WTC11 (cell line): ENCODE data around the gene SRPK3. TPM values are rescaled to one million over a fixed set of nuclear protein-coding genes. Genes with fewer than 3 reads are reported as not detected.

Source experiments
- ATAC-seq: fragments of 200-7000 bp; cut with Tn5 transposase; 2 replicates; pipeline ENCODE4 v1.10.0; 2021; ENCODE audit warnings: mild to moderate bottlenecking, moderate library complexity
- CTCF ChIA-PET: fragments of 300-600 bp; sonication (Branson Sonifier 250); formaldehyde crosslinking; loops from one replicate; lab custom pipeline; 2021; ENCODE audit warnings: antibody characterized with exemption; lab: Charles Lee
- POLR2A ChIA-PET: fragments of 350-600 bp; sonication (Branson Sonifier 250); formaldehyde crosslinking; loops from one replicate; lab custom pipeline; 2021; ENCODE audit warnings: antibody characterized with exemption; lab: Charles Lee
- DNase-seq: peaks from one replicate; pipeline ENCODE4 v3.0.0; 2021; ENCODE audit warnings: low spot score
- H3K27ac Mint-ChIP-seq: 2 replicates; pipeline ENCODE4 v1.8.0; 2021; ENCODE audit warnings: mixed read lengths
- H3K27me3 Mint-ChIP-seq: 2 replicates; pipeline ENCODE4 v1.8.0; 2021; ENCODE audit warnings: low read depth, mild to moderate bottlenecking, moderate library complexity, mixed read lengths
- H3K36me3 Mint-ChIP-seq: 2 replicates; pipeline ENCODE4 v1.8.0; 2021; ENCODE audit warnings: mixed read lengths
- H3K4me1 Mint-ChIP-seq: 2 replicates; pipeline ENCODE4 v1.8.0; 2022; ENCODE audit warnings: mixed read lengths
- H3K4me3 Mint-ChIP-seq: 2 replicates; pipeline ENCODE4 v1.8.0; 2021; ENCODE audit warnings: mild to moderate bottlenecking, moderate library complexity, mixed read lengths
- H3K9me3 Mint-ChIP-seq: 2 replicates; pipeline ENCODE4 v1.8.0; 2021; ENCODE audit warnings: mixed read lengths
- AR ChIP-seq: fragments of 250-450 bp; sonication (Bioruptor Pico); IDR thresholded peaks from 2 replicates; pipeline ENCODE4 v1.9.0; 2021; ENCODE audit warnings: mild to moderate bottlenecking
- ATF2 ChIP-seq: sonication (generic); formaldehyde crosslinking; IDR thresholded peaks from 2 replicates; pipeline ENCODE4 v1.8.1; 2022; ENCODE audit warnings: low read depth, missing genetic modification reagents, borderline replicate concordance
- CBFB ChIP-seq: sonication (generic); formaldehyde crosslinking; IDR thresholded peaks from 2 replicates; pipeline ENCODE4 v1.8.1; 2022; ENCODE audit warnings: mild to moderate bottlenecking, low read depth, missing genetic modification reagents
- ESRRA ChIP-seq: sonication (generic); formaldehyde crosslinking; IDR thresholded peaks from 2 replicates; pipeline ENCODE4 v1.8.1; 2022; ENCODE audit warnings: mild to moderate bottlenecking, missing genetic modification reagents, borderline replicate concordance
- ETV6 ChIP-seq: sonication (generic); formaldehyde crosslinking; IDR thresholded peaks from 2 replicates; pipeline ENCODE4 v1.8.1; 2022; ENCODE audit warnings: mild to moderate bottlenecking, missing genetic modification reagents
- FOXP4 ChIP-seq: sonication (generic); formaldehyde crosslinking; IDR thresholded peaks from 2 replicates; pipeline ENCODE4 v1.8.0; 2022; ENCODE audit warnings: mild to moderate bottlenecking, missing genetic modification reagents
- NR2C2 ChIP-seq: sonication (generic); formaldehyde crosslinking; IDR thresholded peaks from 2 replicates; pipeline ENCODE4 v1.8.0; 2022; ENCODE audit warnings: mild to moderate bottlenecking, missing genetic modification reagents
- OVOL2 ChIP-seq: fragments of 250-450 bp; sonication (Bioruptor Pico); IDR thresholded peaks from 2 replicates; pipeline ENCODE4 v1.9.0; 2021; ENCODE audit warnings: mild to moderate bottlenecking, borderline replicate concordance
- PRDM15 ChIP-seq: sonication (generic); formaldehyde crosslinking; IDR thresholded peaks from 2 replicates; pipeline ENCODE4 v1.8.0; 2022; ENCODE audit warnings: missing genetic modification reagents
- ZBTB21 ChIP-seq: sonication (generic); formaldehyde crosslinking; IDR thresholded peaks from 2 replicates; pipeline ENCODE4 v1.8.1; 2023; ENCODE audit warnings: mild to moderate bottlenecking, missing genetic modification reagents, borderline replicate concordance
- ZMAT4 ChIP-seq: fragments of 250-450 bp; sonication (Bioruptor Pico); IDR thresholded peaks from 2 replicates; pipeline ENCODE4 v1.9.0; 2021; ENCODE audit warnings: mild to moderate bottlenecking
- ZNF317 ChIP-seq: sonication (generic); formaldehyde crosslinking; IDR thresholded peaks from 2 replicates; pipeline ENCODE4 v1.8.1; 2023; ENCODE audit warnings: low read depth, mild to moderate bottlenecking, moderate library complexity, missing genetic modification reagents, borderline replicate concordance
- total RNA-seq: library from RNA; stranded (reverse); gene quantifications from 3 replicates; pipeline ENCODE4 v1.2.3, GENCODE V29; 2021
- TF ChIP-seq, protein P1 (sequence below): sonication (generic); formaldehyde crosslinking; IDR thresholded peaks from 2 replicates; pipeline ENCODE4 v1.8.0; 2023; ENCODE audit warnings: missing genetic modification reagents, mild to moderate bottlenecking, borderline replicate concordance
- TF ChIP-seq, protein P2 (sequence below): sonication (generic); formaldehyde crosslinking; IDR thresholded peaks from 2 replicates; pipeline ENCODE4 v1.8.1; 2023; ENCODE audit warnings: mild to moderate bottlenecking, missing genetic modification reagents, borderline replicate concordance

The SRPK3 gene
- total RNA-seq, 1 experiment from 2014 or later, result not detected

DNA sequence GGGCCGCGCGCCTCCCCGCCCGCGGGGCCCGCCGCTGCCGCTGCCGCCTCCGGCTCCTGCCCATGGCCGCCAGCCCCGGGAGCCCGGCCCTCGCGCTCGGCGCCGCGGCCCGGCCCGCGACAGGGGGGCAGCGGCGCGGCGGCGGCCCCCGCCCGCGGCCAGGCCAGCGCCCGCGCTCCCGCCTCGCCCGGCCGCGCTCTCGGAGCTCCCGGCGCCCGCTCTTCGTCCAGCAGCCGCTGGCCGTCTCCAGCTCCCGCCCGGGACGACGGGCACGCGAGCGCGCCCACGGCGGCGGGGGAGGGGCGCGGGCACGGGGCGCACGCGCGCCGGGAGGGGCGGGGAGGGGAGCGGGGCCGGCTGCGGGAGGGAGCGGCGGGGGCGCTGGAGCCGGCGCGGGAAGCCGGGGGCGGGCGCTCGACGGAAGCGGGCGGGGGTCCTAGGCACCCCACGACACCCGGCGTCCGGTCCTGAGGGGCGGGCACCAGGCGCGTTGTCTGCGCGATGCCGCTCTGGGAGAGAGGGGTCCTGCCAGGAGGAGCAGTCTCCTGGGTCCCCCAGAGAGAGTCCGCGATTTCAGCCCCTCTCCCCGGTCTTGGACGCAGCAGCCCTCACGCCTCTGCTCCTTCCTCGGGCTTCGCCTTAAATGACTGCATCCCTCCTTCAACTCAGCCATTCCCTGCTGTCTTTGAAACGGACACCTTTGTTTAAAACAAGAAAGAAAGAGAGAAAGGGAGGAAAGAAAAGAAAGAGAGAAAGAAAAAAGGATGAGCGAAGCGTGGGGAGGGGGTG is 50.0 kb downstream of the SRPK3 start (continued):
- TF ChIP-seq, protein P1, sequence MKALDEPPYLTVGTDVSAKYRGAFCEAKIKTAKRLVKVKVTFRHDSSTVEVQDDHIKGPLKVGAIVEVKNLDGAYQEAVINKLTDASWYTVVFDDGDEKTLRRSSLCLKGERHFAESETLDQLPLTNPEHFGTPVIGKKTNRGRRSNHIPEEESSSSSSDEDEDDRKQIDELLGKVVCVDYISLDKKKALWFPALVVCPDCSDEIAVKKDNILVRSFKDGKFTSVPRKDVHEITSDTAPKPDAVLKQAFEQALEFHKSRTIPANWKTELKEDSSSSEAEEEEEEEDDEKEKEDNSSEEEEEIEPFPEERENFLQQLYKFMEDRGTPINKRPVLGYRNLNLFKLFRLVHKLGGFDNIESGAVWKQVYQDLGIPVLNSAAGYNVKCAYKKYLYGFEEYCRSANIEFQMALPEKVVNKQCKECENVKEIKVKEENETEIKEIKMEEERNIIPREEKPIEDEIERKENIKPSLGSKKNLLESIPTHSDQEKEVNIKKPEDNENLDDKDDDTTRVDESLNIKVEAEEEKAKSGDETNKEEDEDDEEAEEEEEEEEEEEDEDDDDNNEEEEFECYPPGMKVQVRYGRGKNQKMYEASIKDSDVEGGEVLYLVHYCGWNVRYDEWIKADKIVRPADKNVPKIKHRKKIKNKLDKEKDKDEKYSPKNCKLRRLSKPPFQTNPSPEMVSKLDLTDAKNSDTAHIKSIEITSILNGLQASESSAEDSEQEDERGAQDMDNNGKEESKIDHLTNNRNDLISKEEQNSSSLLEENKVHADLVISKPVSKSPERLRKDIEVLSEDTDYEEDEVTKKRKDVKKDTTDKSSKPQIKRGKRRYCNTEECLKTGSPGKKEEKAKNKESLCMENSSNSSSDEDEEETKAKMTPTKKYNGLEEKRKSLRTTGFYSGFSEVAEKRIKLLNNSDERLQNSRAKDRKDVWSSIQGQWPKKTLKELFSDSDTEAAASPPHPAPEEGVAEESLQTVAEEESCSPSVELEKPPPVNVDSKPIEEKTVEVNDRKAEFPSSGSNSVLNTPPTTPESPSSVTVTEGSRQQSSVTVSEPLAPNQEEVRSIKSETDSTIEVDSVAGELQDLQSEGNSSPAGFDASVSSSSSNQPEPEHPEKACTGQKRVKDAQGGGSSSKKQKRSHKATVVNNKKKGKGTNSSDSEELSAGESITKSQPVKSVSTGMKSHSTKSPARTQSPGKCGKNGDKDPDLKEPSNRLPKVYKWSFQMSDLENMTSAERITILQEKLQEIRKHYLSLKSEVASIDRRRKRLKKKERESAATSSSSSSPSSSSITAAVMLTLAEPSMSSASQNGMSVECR, result no peak
- no peak for TF ChIP-seq ZMAT4

DNA sequence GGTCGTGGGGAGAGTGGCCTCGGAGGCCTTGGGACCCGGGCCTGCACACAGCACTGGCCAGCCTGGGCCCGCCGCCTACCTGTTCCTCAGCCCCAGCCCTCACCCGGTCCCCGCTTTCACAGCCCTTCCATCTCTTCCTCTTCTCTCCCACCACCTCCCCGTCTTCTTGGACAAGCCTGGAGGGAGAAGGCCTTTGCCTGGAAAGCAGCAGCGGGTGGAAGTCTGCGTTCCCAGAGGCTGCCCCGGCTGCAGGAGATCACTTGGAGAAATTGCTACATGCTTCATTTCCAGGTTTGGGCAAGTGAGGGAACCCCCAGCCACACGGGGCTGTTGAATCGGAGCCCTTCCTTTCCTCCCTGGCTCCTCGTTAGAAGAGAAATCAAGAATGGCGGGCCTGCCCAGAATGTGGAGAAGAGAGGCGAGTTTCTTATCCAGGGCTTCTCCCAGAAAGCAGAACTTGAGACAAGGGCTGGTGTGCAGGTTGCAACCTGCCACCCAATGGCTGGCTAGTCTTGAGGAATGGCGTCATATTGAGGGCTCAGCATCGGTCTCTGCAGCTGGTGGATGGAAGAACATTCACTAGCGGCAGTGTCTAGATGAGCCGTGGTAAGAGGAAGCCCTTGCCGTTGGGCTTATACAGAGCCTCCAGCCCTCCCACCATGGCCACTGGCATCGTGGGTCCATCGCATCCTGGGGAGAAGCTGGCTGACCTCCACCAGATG is 50.7 kb downstream of the SRPK3 start:
- Mint-ChIP-seq H3K36me3 (peaks cover 7% of the 10 kb centered on the region; the same call in 1 of the 2 replicates), H3K4me3 (peak overlapping the region; percentile 70), H3K4me1 (peaks cover 27% of the 10 kb centered on the region), H3K27me3 (peaks cover 3% of the 10 kb centered on the region; the same call in 1 of the 2 replicates), H3K27ac (no peak overlapping the region), H3K9me3 (no peaks in the 10 kb centered on the region)
- DNase-seq (no peak), ATAC-seq (peak; percentile 5; the same call in 1 of the 2 replicates)
- CTCF ChIA-PET, result no interaction called here
- POLR2A ChIA-PET, result no interaction called here
- TF ChIP-seq, protein P2, sequence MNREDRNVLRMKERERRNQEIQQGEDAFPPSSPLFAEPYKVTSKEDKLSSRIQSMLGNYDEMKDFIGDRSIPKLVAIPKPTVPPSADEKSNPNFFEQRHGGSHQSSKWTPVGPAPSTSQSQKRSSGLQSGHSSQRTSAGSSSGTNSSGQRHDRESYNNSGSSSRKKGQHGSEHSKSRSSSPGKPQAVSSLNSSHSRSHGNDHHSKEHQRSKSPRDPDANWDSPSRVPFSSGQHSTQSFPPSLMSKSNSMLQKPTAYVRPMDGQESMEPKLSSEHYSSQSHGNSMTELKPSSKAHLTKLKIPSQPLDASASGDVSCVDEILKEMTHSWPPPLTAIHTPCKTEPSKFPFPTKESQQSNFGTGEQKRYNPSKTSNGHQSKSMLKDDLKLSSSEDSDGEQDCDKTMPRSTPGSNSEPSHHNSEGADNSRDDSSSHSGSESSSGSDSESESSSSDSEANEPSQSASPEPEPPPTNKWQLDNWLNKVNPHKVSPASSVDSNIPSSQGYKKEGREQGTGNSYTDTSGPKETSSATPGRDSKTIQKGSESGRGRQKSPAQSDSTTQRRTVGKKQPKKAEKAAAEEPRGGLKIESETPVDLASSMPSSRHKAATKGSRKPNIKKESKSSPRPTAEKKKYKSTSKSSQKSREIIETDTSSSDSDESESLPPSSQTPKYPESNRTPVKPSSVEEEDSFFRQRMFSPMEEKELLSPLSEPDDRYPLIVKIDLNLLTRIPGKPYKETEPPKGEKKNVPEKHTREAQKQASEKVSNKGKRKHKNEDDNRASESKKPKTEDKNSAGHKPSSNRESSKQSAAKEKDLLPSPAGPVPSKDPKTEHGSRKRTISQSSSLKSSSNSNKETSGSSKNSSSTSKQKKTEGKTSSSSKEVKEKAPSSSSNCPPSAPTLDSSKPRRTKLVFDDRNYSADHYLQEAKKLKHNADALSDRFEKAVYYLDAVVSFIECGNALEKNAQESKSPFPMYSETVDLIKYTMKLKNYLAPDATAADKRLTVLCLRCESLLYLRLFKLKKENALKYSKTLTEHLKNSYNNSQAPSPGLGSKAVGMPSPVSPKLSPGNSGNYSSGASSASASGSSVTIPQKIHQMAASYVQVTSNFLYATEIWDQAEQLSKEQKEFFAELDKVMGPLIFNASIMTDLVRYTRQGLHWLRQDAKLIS (CRISPR knock-in tag), result no peak
- TF ChIP-seq ZNF317 (CRISPR knock-in tag), result no peak
- TF ChIP-seq ESRRA (CRISPR knock-in tag), result no peak
- TF ChIP-seq FOXP4, result no peak
- no peak for TF ChIP-seq OVOL2 (CRISPR knock-in tag)
- no peak for TF ChIP-seq ETV6 (CRISPR knock-in tag)
- TF ChIP-seq ZBTB21, result no peak
- TF ChIP-seq AR (CRISPR knock-in tag), result no peak
- TF ChIP-seq NR2C2 (CRISPR knock-in tag), result no peak
- no peak for TF ChIP-seq CBFB (CRISPR knock-in tag)
- TF ChIP-seq ATF2, result no peak
- TF ChIP-seq PRDM15 (CRISPR knock-in tag), result no peak
